ENCODE measurements around the gene SLC8A1.

Gene SLC8A1

DNA sequence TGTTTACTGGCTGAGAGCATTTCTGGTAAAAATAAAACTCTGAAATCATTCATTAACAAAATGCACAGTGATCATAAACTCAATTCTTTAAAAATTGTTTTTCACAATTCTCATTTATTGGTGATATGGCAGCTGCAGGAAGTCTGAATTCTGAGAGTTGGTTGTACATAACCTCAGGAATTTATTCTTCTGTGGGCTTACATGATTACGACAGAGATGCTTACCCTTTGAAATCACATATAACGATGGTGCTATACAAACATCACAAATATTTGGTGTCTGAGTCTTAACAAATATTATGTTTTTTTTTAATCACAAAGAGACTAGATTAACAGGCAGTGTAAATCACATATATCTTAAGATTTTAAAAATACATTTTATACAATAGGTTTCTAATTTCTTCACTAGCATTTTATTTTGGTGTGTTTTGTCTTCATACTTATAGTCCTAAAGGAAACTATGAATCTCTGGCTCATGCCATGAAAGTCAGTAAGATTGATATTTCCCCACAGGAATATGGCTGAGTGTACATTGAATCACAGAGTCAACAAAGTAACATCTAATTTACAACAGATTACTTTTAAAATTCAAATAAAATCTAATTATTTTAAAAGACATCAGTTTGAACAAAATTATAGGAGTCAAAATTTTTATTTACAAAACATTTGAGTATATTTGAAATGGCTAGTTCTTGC lies 354.1 kb downstream of the SLC8A1 start:
- ChIA-PET CTCF (no interaction called here), POLR2A (no interaction called here)
- TF ChIP-seq, protein P1, sequence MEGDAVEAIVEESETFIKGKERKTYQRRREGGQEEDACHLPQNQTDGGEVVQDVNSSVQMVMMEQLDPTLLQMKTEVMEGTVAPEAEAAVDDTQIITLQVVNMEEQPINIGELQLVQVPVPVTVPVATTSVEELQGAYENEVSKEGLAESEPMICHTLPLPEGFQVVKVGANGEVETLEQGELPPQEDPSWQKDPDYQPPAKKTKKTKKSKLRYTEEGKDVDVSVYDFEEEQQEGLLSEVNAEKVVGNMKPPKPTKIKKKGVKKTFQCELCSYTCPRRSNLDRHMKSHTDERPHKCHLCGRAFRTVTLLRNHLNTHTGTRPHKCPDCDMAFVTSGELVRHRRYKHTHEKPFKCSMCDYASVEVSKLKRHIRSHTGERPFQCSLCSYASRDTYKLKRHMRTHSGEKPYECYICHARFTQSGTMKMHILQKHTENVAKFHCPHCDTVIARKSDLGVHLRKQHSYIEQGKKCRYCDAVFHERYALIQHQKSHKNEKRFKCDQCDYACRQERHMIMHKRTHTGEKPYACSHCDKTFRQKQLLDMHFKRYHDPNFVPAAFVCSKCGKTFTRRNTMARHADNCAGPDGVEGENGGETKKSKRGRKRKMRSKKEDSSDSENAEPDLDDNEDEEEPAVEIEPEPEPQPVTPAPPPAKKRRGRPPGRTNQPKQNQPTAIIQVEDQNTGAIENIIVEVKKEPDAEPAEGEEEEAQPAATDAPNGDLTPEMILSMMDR (IDR thresholded peaks at IDR 0.05; ENCODE audit: control extremely low read depth, extremely low read depth, low read depth, missing control alignments), result no peak

DNA sequence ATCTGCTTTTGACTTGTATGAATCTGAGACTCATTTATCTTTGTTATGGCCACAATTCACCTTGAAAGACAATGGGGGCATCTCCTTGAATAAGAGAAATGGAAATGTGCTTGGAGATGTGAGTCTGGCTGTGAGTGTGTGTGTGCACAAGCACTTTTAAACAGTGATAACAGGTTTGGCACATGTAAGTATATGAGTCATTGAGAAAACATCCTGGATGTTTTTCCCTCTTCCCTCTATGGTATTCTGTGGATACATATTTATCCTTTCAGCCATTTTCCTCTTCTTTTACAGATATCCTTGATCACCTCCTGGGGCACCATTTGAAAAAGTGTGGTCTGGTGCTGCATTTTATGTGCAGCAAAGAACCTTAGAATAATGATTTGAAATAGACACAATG lies 355.5 kb downstream of the SLC8A1 start:
- DNase-seq (ENCODE audit: extremely low spot score), result no peak

More for the DNA sequence above, 354.1 kb downstream of the SLC8A1 start:
- DNase-seq (ENCODE audit: extremely low spot score), result no peak

DNA sequence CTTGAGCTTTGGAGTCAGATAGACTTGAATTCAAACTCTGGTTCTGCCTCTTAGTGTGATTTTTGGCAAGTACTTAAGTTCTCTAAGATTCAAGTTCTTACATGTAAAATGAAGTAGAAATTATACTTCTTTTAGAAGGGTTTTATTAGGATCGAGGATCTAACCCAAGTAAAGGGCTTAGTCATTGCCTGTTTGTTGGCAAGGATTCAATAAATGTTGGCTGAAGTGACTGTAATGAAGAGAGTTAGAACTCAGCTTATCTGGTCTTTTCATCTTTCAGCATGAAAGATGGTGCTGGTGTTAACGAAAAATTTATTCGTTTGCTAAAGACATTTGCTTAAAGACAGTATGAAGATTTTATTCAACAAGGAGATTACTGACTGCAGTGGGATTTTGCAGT lies 356.9 kb downstream of the SLC8A1 start:
- POLR2A ChIA-PET, result no interaction called here
- TF ChIP-seq, protein P1 (IDR thresholded peaks at IDR 0.05; ENCODE audit: control extremely low read depth, extremely low read depth, low read depth, missing control alignments), result no peak
- CTCF ChIA-PET, result interaction anchor here (1.6 kb wide), 1 partner anchor 31 kb away, joined by 3 read pairs; no protein-coding TSS in a partner anchor
- DNase-seq (ENCODE audit: extremely low spot score), result no peak

More for the DNA sequence above, 355.5 kb downstream of the SLC8A1 start:
- TF ChIP-seq, protein P1 (IDR thresholded peaks at IDR 0.05; ENCODE audit: control extremely low read depth, extremely low read depth, low read depth, missing control alignments), result no peak
- POLR2A ChIA-PET, result no interaction called here
- CTCF ChIA-PET, result interaction anchor here (0.7 kb wide), 1 partner anchor 35 kb away, joined by 3 read pairs; no protein-coding TSS in a partner anchor

DNA sequence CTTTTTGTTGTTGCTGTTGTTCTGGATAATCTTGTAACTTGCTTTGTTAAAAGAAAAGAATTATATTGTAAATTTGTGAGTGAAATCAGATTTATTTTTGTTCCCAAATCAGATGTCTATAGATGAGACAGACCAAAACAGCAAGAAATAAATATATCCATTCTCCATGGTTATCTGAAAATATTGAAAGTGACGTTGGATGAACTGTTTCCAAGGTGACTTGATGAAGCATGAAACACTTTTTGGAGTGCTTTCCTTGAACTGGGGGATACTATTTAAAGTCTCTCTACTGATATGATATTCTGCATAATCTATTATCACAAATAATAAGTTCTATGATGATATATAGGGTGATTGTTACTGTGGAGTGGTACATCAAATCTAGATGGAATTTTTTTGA lies 357.4 kb downstream of the SLC8A1 start:
- CTCF ChIA-PET, result interaction anchor here (1.6 kb wide), 1 partner anchor 32 kb away, joined by 3 read pairs; no protein-coding TSS in a partner anchor
- DNase-seq (ENCODE audit: extremely low spot score), result no peak
- TF ChIP-seq, protein P1 (IDR thresholded peaks at IDR 0.05; ENCODE audit: control extremely low read depth, extremely low read depth, low read depth, missing control alignments), result no peak
- POLR2A ChIA-PET, result no interaction called here

DNA sequence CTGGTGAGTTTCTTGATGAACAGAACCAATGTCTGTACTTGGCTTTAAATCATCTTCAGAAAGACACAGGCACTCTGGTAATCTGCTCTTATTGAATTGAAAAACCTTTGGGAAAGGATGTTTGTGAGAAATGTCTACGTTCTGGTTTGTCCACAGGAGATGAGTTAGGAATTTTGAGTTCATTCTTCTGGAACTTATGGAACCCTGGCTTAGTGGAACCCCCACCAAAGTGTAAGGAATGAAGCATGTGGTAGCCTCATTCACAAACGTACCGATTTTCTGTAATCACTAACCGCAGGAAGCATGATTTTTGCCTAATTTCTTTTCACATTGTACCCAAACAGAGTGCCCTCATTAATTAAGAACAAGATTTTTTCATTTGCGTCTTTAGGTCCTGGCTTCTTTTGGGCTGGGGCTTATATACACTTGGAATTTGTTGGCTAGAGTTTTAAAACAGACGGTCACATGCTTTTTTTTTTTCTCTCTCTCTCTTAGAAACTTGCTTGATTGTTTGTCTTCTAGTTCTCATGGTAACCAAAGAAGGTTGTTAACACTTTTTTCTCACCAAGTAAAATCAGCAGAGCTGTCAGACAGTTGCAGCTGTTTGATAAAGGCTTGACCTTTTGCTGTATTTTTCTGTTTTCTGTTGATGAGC lies 358.7 kb downstream of the SLC8A1 start:
- ChIA-PET CTCF (interaction anchor here (1.6 kb wide), 1 partner anchor 33 kb away, joined by 3 read pairs; no protein-coding TSS in a partner anchor), POLR2A (no interaction called here)
- TF ChIP-seq, protein P1 (IDR thresholded peaks at IDR 0.05; ENCODE audit: control extremely low read depth, extremely low read depth, low read depth, missing control alignments), result no peak
- DNase-seq (ENCODE audit: extremely low spot score), result no peak

DNA sequence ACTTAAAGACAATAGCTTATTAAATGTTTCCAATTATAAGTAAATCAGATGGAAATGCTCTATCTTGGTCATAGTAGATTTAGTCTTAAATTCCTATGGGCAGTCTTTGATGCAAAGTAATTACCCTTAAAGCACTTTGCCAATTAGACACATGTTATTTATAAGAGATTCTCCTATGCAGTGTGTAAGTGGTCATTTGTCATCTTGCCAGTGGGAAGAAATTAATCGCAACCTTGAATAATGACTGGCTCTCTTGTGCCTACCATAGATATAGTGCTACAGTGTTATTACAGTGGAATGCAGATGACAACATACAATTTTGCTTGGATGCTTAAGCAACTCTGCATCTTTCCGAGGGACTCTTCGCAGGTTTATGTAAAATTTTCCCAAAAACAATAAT lies 361.8 kb downstream of the SLC8A1 start:
- POLR2A ChIA-PET, result no interaction called here
- no peak for DNase-seq (ENCODE audit: extremely low spot score)
- CTCF ChIA-PET, result interaction anchor here (2.6 kb wide), 1 partner anchor 8 kb away, joined by 6 read pairs; no protein-coding TSS in a partner anchor
- TF ChIP-seq, protein P1 (IDR thresholded peaks at IDR 0.05; ENCODE audit: control extremely low read depth, extremely low read depth, low read depth, missing control alignments), result no peak
